ENCODE results near the gene EPAS1. TPM values are rescaled to one million over a fixed set of nuclear protein-coding genes. Genes with fewer than 3 reads are reported as not detected.

Gene EPAS1
- total RNA-seq, 1 donor from 2014 or later, result 0.47 TPM

- Mint-ChIP-seq H3K27ac (no peak overlapping the region), H3K36me3 (ENCODE audit: low read depth) (no peaks in the 10 kb centered on the region), H3K4me3 (no peak overlapping the region), H3K27me3 (peaks cover 32% of the 10 kb centered on the region), H3K4me1 (no peaks in the 10 kb centered on the region), H3K9me3 (no peaks in the 10 kb centered on the region)
- TF ChIP-seq CTCF (IDR thresholded peaks at IDR 0.05), result no peak
- intact Hi-C loops (cut with micrococcal nuclease), result no loop called here
- DNase-seq, result no peak
- CTCF ChIA-PET, result no interaction called here
- POLR2A ChIA-PET, result no interaction called here
- no peak for ATAC-seq (ENCODE audit: low read depth)
Measured at GRCh38 chr2:46306330-46306751, 9.1 kb downstream of the EPAS1 start.

DNA sequence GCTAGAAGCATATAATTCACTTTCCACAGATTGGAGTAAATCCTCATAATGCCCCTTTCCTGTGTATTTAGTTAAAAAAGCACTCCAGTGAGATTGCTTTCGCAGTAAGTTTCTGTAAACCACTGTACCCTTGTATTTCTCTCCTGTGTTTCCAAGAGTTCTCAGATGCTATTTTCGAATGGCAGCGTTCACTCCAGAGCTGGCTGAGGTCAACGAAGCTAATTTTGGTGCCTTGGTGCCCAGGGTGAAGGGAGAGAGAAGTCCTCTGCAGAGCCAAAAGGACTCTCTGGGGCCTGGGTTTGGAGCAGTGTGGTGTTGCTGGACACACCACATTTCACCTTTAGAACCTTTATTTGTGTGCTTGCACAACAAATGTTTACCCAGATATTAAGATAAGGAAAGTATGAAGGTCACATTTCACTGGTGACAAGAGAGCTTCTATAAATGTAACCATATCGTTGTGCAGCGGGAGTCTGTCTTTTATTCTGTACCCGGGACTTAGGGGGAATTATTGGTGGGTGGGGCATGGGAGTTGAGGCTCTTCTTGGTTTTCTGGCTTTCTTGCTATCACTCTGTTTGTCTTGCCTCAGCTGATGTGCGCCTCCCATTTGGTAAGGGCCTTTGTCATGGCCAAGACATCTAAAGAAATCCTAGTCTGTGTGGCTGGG lies 9.9 kb downstream of the EPAS1 start:
- CTCF ChIA-PET, result no interaction called here
- Mint-ChIP-seq H3K27ac (no peak overlapping the region), H3K36me3 (ENCODE audit: low read depth) (no peaks in the 10 kb centered on the region), H3K4me3 (no peak overlapping the region), H3K9me3 (no peaks in the 10 kb centered on the region), H3K4me1 (no peaks in the 10 kb centered on the region), H3K27me3 (peaks cover 29% of the 10 kb centered on the region)
- no peak for ATAC-seq (ENCODE audit: low read depth)
- intact Hi-C loops (cut with micrococcal nuclease), result no loop called here
- no peak for DNase-seq
- TF ChIP-seq CTCF (IDR thresholded peaks at IDR 0.05), result no peak
- POLR2A ChIA-PET, result no interaction called here

- TF ChIP-seq CTCF (IDR thresholded peaks at IDR 0.05), result no peak
- no peaks in the 10 kb centered on the region for H3K4me1 Mint-ChIP-seq
- peaks cover 24% of the 10 kb centered on the region for H3K27me3 Mint-ChIP-seq
- CTCF ChIA-PET, result no interaction called here
- no peaks in the 10 kb centered on the region for H3K36me3 Mint-ChIP-seq (ENCODE audit: low read depth)
- POLR2A ChIA-PET, result interaction anchor here (0.8 kb wide), 1 partner anchor 22 kb away, joined by 4 read pairs; no protein-coding TSS in a partner anchor
- H3K9me3 Mint-ChIP-seq, result no peaks in the 10 kb centered on the region
- no peak overlapping the region for H3K4me3 Mint-ChIP-seq
- no peak overlapping the region for H3K27ac Mint-ChIP-seq
- DNase-seq (no peak), ATAC-seq (ENCODE audit: low read depth) (no peak)
- intact Hi-C loops (cut with micrococcal nuclease), result no loop called here
Measured at GRCh38 chr2:46308081-46308480, 10.9 kb downstream of the EPAS1 start.

- Mint-ChIP-seq H3K4me3 (no peak overlapping the region), H3K9me3 (no peaks in the 10 kb centered on the region), H3K36me3 (ENCODE audit: low read depth) (no peaks in the 10 kb centered on the region), H3K4me1 (no peaks in the 10 kb centered on the region), H3K27me3 (peaks cover 19% of the 10 kb centered on the region), H3K27ac (no peak overlapping the region)
- ChIA-PET POLR2A (interaction anchor here (0.8 kb wide), 1 partner anchor 21 kb away, joined by 4 read pairs; no protein-coding TSS in a partner anchor), CTCF (no interaction called here)
- TF ChIP-seq CTCF (IDR thresholded peaks at IDR 0.05), result no peak
- DNase-seq, result no peak
- intact Hi-C loops (cut with micrococcal nuclease), result no loop called here
- ATAC-seq (ENCODE audit: low read depth), result no peak
Measured at GRCh38 chr2:46308629-46309028, 11.4 kb downstream of the EPAS1 start.

- no peak for TF ChIP-seq CTCF (IDR thresholded peaks at IDR 0.05)
- intact Hi-C loops (cut with micrococcal nuclease), result no loop called here
- no peaks in the 10 kb centered on the region for H3K36me3 Mint-ChIP-seq (ENCODE audit: low read depth)
- H3K4me3 Mint-ChIP-seq, result no peak overlapping the region
- no peaks in the 10 kb centered on the region for H3K4me1 Mint-ChIP-seq
- no peaks in the 10 kb centered on the region for H3K9me3 Mint-ChIP-seq
- DNase-seq (no peak), ATAC-seq (ENCODE audit: low read depth) (no peak)
- ChIA-PET CTCF (no interaction called here), POLR2A (interaction anchor here (0.8 kb wide), 1 partner anchor 21 kb away, joined by 4 read pairs; no protein-coding TSS in a partner anchor)
- no peak overlapping the region for H3K27ac Mint-ChIP-seq
- H3K27me3 Mint-ChIP-seq, result peaks cover 16% of the 10 kb centered on the region
Measured at GRCh38 chr2:46309052-46309953, 12.1 kb downstream of the EPAS1 start.

Data from activated B cell treated with CpG ODN at 0.5 μM for 24 hours (primary cell).